ENCODE data around the gene TEAD1.

Gene TEAD1

DNA sequence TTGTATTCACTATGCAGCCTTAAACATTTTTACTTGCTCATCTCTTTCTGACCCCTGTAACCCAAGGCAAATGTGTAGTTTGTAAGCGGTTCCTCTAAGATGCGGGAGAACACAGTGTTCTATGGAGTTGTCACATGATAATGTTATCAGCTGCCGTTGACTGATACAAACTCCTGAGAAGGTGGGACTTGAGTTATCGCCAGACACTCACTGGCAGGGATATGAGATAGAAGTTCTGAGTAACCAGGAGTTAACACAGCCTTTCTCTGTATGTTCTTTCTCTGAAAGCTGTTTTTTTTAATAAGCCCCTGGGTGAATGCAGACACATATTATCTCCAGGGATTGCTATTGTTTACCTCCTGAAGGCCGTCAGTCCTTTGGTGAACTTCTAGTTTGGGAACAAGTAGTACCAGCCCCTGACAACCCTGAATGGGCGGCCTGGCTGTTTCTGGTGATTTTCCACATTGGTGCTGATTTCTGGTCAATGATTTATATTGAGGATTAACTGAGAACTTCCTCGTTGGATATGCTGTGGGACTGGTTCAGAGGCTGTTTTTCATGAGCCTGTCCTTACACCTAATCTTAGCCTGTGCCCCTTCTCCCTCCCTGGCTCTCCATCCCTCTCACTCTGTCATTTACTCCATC, 179.6 kb downstream of the TEAD1 start:
- no peak for DNase-seq (ENCODE audit: insufficient read length, low spot score)
- FAIRE-seq, result no peak
- TF ChIP-seq, protein P1, sequence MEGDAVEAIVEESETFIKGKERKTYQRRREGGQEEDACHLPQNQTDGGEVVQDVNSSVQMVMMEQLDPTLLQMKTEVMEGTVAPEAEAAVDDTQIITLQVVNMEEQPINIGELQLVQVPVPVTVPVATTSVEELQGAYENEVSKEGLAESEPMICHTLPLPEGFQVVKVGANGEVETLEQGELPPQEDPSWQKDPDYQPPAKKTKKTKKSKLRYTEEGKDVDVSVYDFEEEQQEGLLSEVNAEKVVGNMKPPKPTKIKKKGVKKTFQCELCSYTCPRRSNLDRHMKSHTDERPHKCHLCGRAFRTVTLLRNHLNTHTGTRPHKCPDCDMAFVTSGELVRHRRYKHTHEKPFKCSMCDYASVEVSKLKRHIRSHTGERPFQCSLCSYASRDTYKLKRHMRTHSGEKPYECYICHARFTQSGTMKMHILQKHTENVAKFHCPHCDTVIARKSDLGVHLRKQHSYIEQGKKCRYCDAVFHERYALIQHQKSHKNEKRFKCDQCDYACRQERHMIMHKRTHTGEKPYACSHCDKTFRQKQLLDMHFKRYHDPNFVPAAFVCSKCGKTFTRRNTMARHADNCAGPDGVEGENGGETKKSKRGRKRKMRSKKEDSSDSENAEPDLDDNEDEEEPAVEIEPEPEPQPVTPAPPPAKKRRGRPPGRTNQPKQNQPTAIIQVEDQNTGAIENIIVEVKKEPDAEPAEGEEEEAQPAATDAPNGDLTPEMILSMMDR (IDR thresholded peaks at IDR 0.05; ENCODE audit: insufficient read depth, missing control alignments), result no peak

DNA sequence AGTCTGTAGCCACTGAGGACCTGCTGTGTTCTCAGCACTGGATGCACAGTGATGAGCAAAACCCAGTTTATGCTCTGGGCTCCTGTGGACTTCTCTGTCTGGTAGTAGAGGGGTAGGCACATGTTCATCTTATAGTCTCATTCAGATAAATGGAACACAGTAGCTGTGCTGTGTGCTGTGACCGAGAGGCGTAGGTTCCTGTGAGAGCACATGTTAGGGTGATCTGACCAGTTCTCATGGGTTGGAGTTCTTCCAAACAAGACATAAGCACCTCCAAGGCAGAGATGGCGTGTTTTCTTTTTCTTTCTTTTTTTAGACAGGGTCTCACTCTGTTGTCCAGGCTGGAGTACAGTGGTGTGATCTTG, 180.1 kb downstream of the TEAD1 start:
- TF ChIP-seq, protein P1 (IDR thresholded peaks at IDR 0.05; ENCODE audit: insufficient read depth, missing control alignments), result no peak
- DNase-seq (ENCODE audit: insufficient read length, low spot score) (no peak), FAIRE-seq (no peak)

DNA sequence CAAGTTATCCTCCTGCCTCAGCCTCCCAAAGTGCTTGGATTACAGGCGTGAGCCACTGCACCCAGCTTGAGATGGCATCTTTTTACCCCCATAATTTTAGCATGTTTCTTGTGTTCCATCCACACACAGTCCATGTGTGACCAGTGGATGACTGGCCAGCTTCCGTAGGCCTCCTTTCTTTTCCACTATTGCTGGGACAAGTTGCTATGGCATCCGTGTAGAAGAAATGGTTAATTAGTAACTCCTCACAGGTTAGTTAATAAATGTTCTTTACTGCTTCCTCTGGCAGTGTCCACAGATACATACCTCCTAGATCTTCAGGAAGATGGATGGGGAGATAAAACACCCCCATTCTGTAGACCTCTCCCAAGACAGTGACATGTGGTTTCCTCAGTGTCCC, 180.6 kb downstream of the TEAD1 start:
- TF ChIP-seq, protein P1 (IDR thresholded peaks at IDR 0.05; ENCODE audit: insufficient read depth, missing control alignments), result no peak
- FAIRE-seq (no peak), DNase-seq (ENCODE audit: insufficient read length, low spot score) (no peak)

DNA sequence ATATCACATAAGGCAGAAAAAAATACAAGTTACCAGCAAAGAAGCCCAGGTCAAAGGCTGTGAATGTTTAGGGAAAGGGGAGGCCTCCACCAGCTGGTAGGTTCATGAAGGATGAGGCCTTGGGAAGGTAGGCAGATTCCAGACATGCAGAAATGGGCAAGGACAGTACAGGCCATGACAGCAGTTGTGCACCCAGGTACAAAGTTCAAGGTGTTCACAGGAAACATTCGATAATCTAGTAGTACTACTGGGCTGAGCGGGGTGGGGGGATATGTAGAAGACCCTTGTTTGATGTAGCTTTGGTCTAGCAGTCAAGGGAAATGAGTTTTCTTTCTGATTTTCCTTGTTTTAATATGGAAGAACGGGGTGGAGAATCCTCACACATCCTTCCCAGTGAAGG, 182.1 kb downstream of the TEAD1 start:
- FAIRE-seq, result no peak
- TF ChIP-seq, protein P1 (IDR thresholded peaks at IDR 0.05; ENCODE audit: insufficient read depth, missing control alignments), result no peak

DNA sequence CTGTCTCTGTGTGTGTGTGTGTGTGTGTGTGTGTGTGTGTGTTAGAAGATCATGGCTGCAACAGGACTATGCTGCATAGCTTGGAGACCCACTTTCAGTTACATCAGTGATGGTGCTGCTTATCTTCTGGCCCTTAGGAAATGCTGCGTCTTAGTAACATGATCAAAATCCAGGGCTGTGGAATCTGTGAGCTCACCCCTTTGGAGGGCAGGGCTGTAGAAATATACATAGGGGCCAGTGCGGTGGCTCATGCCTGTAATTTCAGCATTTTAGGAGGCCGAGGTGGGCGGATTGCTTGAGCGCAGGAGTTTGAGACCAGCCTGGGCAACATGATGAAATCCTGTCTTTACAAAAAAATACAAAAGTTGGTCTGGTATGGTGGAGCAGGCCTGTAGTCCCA, 183.4 kb downstream of the TEAD1 start:
- TF ChIP-seq, protein P1 (IDR thresholded peaks at IDR 0.05; ENCODE audit: insufficient read depth, missing control alignments), result no peak
- FAIRE-seq (no peak), DNase-seq (ENCODE audit: insufficient read length, low spot score) (no peak)

More for the DNA sequence above, 182.1 kb downstream of the TEAD1 start:
- no peak for DNase-seq (ENCODE audit: insufficient read length, low spot score)

DNA sequence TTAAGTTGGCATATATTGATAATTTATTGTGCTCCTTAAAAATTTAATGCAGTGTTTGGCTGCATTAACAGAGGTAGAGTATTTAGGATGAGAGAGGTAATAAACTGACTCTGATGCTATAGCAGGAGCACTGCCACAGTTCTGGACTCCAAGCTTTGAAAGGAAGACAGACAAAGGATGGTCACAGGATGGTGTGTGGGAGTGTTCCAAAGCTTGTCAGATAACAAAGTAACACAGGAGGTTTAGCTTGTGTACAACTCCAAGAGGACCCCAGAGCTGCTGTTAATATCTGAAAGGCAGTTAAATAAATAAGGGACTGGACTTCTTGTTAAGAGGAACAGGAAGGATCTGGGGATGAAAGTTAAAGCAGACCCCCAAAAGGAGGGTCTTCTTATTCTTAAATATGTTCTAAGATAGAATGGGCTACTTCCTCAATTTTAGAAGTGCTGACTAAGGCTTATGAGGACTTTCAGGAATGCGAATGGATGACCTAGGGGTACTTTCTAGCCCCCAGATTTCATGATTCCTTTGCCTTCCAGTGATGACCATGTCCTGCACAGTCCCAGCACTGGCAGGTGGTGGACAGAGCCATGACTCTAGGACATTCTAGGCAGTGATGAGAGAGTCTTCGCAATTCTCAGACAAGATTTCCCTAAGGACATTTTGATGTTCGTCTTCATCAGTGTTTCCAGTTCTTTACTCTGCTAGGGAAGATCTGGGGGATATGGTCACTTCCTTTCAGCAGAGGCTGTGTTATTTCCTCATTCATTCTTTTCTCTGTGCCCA, 185.8 kb downstream of the TEAD1 start:
- FAIRE-seq (no peak), DNase-seq (ENCODE audit: insufficient read length, low spot score) (no peak)
- TF ChIP-seq, protein P1 (IDR thresholded peaks at IDR 0.05; ENCODE audit: insufficient read depth, missing control alignments), result no peak

DNA sequence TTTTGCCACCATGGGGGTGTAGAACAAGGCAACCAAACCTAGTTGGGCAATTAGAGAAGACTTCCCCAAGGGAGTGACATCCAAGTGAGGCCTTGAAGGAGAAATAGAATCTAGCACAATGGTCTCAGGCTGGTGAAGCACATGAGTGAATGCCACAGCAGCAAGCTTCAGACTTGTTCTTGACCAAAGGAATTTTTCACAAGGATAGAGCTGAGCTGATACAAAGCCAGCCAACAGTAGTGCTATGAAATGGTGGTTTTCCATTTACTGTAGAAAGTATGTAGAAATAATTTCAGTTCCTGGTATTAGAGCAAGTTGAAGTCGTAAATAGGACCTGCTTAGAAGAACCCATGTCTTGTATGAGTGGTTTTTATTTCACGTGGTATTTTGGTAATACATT, 186.6 kb downstream of the TEAD1 start:
- FAIRE-seq (no peak), DNase-seq (ENCODE audit: insufficient read length, low spot score) (no peak)
- TF ChIP-seq, protein P1 (IDR thresholded peaks at IDR 0.05; ENCODE audit: insufficient read depth, missing control alignments), result no peak
